ENCODE results near the gene PTCH1. TPM values are rescaled to one million over a fixed set of nuclear protein-coding genes. Genes with fewer than 3 reads are reported as not detected.

Gene PTCH1
- polyA plus RNA-seq, 2 of the 4 experiments (the other 2 are of a cell fraction), result 1.9 to 4.8 TPM

DNA sequence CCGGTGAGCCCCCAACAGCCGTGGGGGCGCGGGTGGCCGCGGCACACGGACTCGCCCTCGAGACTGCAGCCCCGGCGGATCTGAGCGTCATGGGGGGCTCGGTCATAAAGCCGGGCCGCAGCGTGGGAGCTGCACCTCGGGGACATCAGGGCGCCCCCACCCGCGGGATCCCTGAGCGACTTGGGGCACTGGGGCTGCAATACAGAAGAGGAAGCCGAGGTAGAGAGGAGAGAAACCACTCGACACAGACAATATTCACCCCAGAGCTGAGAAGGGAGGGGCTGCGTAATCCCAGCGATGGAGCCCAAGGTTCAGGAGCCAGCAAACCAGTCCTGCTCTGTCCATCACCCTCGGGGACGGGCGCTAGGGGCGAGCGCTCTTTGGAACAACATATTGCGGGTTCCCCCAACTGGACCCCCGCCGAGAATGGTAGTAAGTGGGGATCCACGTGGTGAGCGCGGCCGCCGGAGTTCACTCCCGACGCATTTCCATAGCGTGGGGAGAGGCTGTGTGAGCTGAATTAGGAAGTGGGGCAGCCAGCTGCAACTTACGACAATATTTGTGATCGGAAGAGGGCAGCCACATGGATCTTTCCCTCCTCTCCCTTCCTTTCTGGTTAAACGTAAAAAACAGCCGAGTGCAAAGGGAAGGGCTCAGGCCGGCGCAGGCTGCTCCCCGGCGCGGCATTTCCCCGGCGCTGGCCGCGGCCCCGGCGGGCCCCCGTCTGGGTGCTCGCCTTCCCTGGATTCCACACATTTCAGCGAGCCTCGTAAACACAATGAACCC is 9.9 kb downstream of the PTCH1 start:
- Histone ChIP-seq H3K9me3 (no peaks in the 10 kb centered on the region), H3K27ac (peak overlapping the region; percentile 88 to 97), H3K4me3 (peak overlapping the region; percentile 84), H3K4me1 (peaks cover 26% of the 10 kb centered on the region), H3K4me2 (peak overlapping the region; percentile 100)
- ChIA-PET CTCF (no interaction called here), POLR2A (interaction anchor here (0.6 to 1.3 kb wide), 2 partner anchors 194 to 369 kb away, joined by 3 to 4 read pairs; partner anchors contain the start of gene ERCC6L2)
- under 1% methylated on average over 32 of the region's 60 CpGs for WGBS (ENCODE audit: missing lambda C conversion rate)
- no peak for TF ChIP-seq TFCP2L1 (CRISPR knock-in tag; IDR thresholded peaks at IDR 0.05)
- TF ChIP-seq, protein P1, sequence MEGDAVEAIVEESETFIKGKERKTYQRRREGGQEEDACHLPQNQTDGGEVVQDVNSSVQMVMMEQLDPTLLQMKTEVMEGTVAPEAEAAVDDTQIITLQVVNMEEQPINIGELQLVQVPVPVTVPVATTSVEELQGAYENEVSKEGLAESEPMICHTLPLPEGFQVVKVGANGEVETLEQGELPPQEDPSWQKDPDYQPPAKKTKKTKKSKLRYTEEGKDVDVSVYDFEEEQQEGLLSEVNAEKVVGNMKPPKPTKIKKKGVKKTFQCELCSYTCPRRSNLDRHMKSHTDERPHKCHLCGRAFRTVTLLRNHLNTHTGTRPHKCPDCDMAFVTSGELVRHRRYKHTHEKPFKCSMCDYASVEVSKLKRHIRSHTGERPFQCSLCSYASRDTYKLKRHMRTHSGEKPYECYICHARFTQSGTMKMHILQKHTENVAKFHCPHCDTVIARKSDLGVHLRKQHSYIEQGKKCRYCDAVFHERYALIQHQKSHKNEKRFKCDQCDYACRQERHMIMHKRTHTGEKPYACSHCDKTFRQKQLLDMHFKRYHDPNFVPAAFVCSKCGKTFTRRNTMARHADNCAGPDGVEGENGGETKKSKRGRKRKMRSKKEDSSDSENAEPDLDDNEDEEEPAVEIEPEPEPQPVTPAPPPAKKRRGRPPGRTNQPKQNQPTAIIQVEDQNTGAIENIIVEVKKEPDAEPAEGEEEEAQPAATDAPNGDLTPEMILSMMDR (IDR thresholded peaks at IDR 0.05), result peak; percentile 6; the same call in 1 of the 3 replicates
- 0 out of 2 replicates have a peak, but pooled peaks have one; percentile 28 for TF ChIP-seq MYC (IDR thresholded peaks at IDR 0.05; ENCODE audit: borderline replicate concordance, low read length)
- DNase-seq (ENCODE audit: low read depth in 1 of 2, low spot score in 1 of 2), result peak; percentile 33 to 65
- ATAC-seq, result peak; percentile 12 to 48
- FAIRE-seq, result no peak

DNA sequence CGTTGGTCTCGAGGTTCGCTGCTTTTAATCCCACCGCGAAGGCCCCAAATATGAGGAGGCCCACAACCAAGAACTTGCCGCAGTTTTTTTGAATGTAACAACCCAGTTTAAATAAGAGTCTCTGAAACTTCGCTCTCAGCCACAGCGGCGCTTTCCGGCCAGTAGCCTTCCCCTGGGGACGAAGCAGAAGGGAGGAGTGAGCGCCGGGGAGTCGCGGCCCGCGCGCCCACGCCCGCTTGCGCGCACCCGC is 10.4 kb downstream of the PTCH1 start:
- WGBS (ENCODE audit: missing lambda C conversion rate), result 0% methylated on average over 7 of the region's 23 CpGs
- POLR2A ChIA-PET, result interaction anchor here (0.6 to 1.3 kb wide), 2 partner anchors 193 to 370 kb away, joined by 3 to 4 read pairs; partner anchors contain the start of gene ERCC6L2

DNA sequence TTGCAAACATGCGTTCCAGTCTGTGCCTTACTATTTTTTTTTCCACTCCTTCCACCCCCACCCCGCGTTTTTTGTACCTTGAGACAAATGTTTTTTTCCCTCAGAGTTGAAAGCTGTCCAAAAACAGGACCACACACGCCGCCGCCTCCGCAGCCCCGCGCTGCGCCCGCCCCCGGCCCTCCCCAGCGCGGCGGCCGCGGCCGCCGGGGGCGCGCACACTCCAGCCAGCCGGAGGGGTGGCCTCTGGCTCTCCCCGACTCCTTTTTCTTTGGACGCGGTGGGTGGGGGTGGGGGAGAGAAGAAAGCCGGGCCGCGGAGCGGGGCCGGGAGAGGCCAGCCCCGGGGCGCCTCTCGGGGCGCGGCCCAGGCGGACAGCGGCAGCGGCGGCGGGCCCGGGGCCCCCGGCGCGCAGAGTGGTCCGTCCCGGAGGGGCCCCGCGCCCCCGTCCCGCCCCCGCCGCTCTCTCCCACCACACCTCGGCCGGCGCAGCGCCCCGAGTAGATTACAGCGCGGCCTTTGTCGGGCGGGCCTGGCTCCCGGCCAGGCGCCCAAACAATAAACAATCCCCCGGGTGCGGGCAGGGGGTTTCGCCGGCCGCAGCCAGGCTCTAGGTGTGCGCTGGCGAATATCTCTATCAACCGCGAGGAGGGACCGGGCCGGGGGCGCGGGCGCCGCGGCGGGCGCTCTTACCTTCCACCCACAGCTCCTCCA is 10.9 kb downstream of the PTCH1 start:
- peak; percentile 32; the same call in 1 of the 2 replicates for TF ChIP-seq PHF8 (IDR thresholded peaks at IDR 0.05; ENCODE audit: borderline replicate concordance, low read depth)
- TF ChIP-seq ZSCAN20 (CRISPR knock-in tag; IDR thresholded peaks at IDR 0.05), result no peak
- no peak for TF ChIP-seq CEBPB (IDR thresholded peaks at IDR 0.05)
- TF ChIP-seq HOXA7 (CRISPR knock-in tag; IDR thresholded peaks at IDR 0.05), result no peak
- TF ChIP-seq, protein P2, sequence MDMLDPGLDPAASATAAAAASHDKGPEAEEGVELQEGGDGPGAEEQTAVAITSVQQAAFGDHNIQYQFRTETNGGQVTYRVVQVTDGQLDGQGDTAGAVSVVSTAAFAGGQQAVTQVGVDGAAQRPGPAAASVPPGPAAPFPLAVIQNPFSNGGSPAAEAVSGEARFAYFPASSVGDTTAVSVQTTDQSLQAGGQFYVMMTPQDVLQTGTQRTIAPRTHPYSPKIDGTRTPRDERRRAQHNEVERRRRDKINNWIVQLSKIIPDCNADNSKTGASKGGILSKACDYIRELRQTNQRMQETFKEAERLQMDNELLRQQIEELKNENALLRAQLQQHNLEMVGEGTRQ (IDR thresholded peaks at IDR 0.05), result no peak
- TF ChIP-seq, protein P3, sequence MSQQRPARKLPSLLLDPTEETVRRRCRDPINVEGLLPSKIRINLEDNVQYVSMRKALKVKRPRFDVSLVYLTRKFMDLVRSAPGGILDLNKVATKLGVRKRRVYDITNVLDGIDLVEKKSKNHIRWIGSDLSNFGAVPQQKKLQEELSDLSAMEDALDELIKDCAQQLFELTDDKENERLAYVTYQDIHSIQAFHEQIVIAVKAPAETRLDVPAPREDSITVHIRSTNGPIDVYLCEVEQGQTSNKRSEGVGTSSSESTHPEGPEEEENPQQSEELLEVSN (IDR thresholded peaks at IDR 0.05; ENCODE audit: borderline replicate concordance, low read depth), result 0 out of 2 replicates have a peak, but pooled peaks have one; percentile 18
- TF ChIP-seq JUN (IDR thresholded peaks at IDR 0.05), result peak; percentile 52 to 58; a peak in 4 of 5 replicates
- TF ChIP-seq SMC3 (IDR thresholded peaks at IDR 0.05), result 0 out of 3 replicates have a peak, but pooled peaks have one; percentile 13
- no peak for TF ChIP-seq ESRRA (IDR thresholded peaks at IDR 0.05; ENCODE audit: borderline replicate concordance, low read length)
- no peak for TF ChIP-seq TP53 (CRISPR knock-in tag; IDR thresholded peaks at IDR 0.05)
- no peak for TF ChIP-seq FOSL2 (IDR thresholded peaks at IDR 0.05)
- TF ChIP-seq FOSL2 (CRISPR knock-in tag; IDR thresholded peaks at IDR 0.05), result no peak
- TF ChIP-seq HDAC2 (IDR thresholded peaks at IDR 0.05), result no peak
- TF ChIP-seq HOXB13 (CRISPR knock-in tag; IDR thresholded peaks at IDR 0.05; ENCODE audit: low read depth), result no peak
- TF ChIP-seq, protein P4, sequence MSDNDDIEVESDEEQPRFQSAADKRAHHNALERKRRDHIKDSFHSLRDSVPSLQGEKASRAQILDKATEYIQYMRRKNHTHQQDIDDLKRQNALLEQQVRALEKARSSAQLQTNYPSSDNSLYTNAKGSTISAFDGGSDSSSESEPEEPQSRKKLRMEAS (IDR thresholded peaks at IDR 0.05), result peak; percentile 17; the same call in 1 of the 2 replicates
- H3K27ac ChIP-seq, result peak overlapping the region; percentile 88 to 97
- H3K4me1 ChIP-seq, result peaks cover 22% of the 10 kb centered on the region
- 0% methylated on average over 12 of the region's 81 CpGs for WGBS (ENCODE audit: missing lambda C conversion rate)
- ChIA-PET POLR2A (interaction anchor here (0.6 to 1.3 kb wide), 4 partner anchors 16 to 370 kb away, joined by 3 to 4 read pairs (median 4); partner anchors contain the start of gene ERCC6L2), CTCF (interaction anchor here (0.6 to 1.3 kb wide), 4 partner anchors 11 to 837 kb away, joined by 3 to 4 read pairs (median 3); no protein-coding TSS in a partner anchor)
- FAIRE-seq, result no peak
- H3K4me3 ChIP-seq, result peak overlapping the region; percentile 84
- H3K4me2 ChIP-seq, result peak overlapping the region; percentile 100
- ATAC-seq, result 0 out of 6 replicates have a peak, but pooled peaks of 1 of the 2 experiments have one; percentile 4
- no peaks in the 10 kb centered on the region for H3K9me3 ChIP-seq
- peak; percentile 31 to 42 for DNase-seq (ENCODE audit: low read depth in 1 of 2, low spot score in 1 of 2)

More for the DNA sequence above, 10.4 kb downstream of the PTCH1 start:
- peaks cover 22% of the 10 kb centered on the region for H3K4me1 ChIP-seq
- FAIRE-seq (no peak), ATAC-seq (peak in 1 of 2 experiments; percentile 3; a peak in 1 of 6 replicates), DNase-seq (ENCODE audit: low read depth in 1 of 2, low spot score in 1 of 2) (peak; percentile 27 to 36)
- peak overlapping the region; percentile 100 for H3K4me2 ChIP-seq
- no peaks in the 10 kb centered on the region for H3K9me3 ChIP-seq
- CTCF ChIA-PET, result interaction anchor here (1.0 kb wide), 1 partner anchor 193 kb away, joined by 4 read pairs; no protein-coding TSS in a partner anchor
- H3K27ac ChIP-seq, result peak overlapping the region; percentile 88 to 97
- TF ChIP-seq HOXB5 (CRISPR knock-in tag; IDR thresholded peaks at IDR 0.05), result no peak
- TF ChIP-seq, protein P4 (IDR thresholded peaks at IDR 0.05), result 0 out of 2 replicates have a peak, but pooled peaks have one; percentile 8
- no peak for TF ChIP-seq HOXB13 (CRISPR knock-in tag; IDR thresholded peaks at IDR 0.05; ENCODE audit: low read depth)
- TF ChIP-seq CEBPB (IDR thresholded peaks at IDR 0.05), result no peak
- no peak for TF ChIP-seq CBX8 (IDR thresholded peaks at IDR 0.05)
- TF ChIP-seq CHD4 (IDR thresholded peaks at IDR 0.05; ENCODE audit: borderline replicate concordance), result no peak
- TF ChIP-seq MAFK (IDR thresholded peaks at IDR 0.05; ENCODE audit: partially characterized antibody), result no peak
- H3K4me3 ChIP-seq, result peak overlapping the region; percentile 84
